ENCODE measurements around the gene WNT5B.
"Not testable (repeated sequence)": the region's sequence is repeated elsewhere in the genome, so short reads cannot be mapped to it uniquely, and the experiment has no call there.

Gene WNT5B

DNA sequence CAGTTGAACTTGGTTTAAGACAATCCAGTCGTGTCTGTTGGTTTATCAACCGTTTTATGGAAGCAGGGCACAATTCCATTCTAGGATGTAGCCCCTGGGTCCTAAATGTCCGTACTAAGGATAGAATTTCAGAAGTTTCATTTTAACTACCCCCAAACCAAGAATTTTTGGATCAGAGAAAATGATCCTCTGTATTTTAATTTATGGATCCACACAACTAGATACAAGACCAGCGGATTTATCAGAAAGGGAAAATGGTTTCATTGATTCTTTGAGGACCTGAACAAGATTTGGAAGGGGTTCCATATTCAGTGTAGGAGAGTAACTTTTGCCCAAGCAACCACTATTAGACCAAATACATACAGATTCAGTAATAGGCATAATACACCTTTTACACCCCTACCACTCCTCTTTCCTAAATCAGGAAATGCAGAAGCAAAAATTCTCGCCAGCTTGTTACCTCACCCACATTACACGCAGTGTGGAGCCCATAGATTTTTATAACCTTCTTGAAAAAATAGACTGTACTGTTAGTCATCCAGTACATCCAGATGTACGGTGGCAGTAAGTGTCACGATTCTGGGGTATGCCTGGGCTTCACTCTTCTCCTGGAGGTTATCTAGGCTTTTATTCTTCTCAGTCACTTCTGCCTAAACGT, 33.2 kb upstream of the WNT5B start:
- no peak for DNase-seq (ENCODE audit: low read depth in 1 of 2, low spot score in 1 of 2)

- DNase-seq (ENCODE audit: low read depth in 1 of 2, low spot score in 1 of 2): no peak
These were observed 30.3 kb upstream of the WNT5B start for GRCh38 chr12:1598757-1599156.

GRCh38 chr12:1602706-1603105, 26.3 kb upstream of the WNT5B start:
- not testable (repeated sequence) for DNase-seq (ENCODE audit: low read depth in 1 of 2, low spot score in 1 of 2)

- no peak for DNase-seq (ENCODE audit: low read depth in 1 of 2, low spot score in 1 of 2)
These were observed 25.6 kb upstream of the WNT5B start for GRCh38 chr12:1603269-1603993.

- no peak for DNase-seq (ENCODE audit: low read depth in 1 of 2, low spot score in 1 of 2)
These were observed 24.6 kb upstream of the WNT5B start for GRCh38 chr12:1604464-1604863.

DNA sequence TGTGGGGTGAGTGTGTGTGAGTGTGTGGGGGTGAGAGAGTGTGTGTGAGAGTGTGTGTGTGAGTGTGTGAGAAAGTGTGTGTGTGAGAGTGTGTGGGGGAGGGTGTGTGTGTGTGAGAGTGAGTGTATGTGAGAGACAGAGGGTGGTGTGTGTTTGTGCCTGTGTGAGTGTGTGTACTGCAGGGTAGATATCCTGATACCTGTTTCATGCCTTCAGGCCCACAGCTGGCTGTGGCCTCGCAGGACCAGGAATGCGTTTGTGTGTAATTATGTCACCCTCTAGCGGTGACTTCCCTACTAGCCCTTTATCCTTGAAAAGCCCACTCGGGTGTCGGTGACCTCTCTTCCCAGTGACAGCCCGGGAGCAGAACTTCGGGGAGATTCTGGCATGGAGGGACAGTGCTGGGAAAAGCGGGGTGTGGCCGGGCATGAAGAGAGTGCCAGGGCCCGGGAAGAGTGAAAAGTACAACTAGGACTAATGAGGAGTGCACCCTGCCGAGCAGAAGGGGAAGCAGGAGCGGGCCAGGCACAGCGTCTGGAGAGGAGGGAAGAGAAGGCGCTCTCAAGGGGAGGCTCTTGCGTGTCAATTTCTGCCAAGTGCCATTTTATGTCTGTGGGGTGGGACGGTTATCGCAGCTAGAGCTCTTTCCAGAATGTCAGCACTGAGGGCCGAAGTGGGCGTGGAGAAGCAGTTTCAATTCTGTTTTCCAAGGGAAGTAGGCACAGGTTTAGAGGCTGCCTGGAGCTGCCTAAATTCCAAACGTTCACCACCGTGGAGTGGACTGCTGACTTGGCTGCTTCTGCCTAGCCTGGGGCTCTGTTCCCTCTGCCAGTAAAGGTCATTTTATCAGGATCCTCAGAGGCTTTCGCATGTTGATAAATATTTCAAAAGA, 23.7 kb upstream of the WNT5B start:
- DNase-seq (ENCODE audit: low read depth in 1 of 2, low spot score in 1 of 2): no peak

GRCh38 chr12:1606021-1606622, 22.9 kb upstream of the WNT5B start:
- DNase-seq (ENCODE audit: low read depth in 1 of 2, low spot score in 1 of 2): peak; percentile 28 to 72

- no peak for DNase-seq (ENCODE audit: low read depth in 1 of 2, low spot score in 1 of 2)
These were observed 20.9 kb upstream of the WNT5B start for GRCh38 chr12:1607940-1608712.

- no peak for DNase-seq (ENCODE audit: low read depth in 1 of 2, low spot score in 1 of 2)
These were observed 20.3 kb upstream of the WNT5B start for GRCh38 chr12:1608713-1609119.

DNA sequence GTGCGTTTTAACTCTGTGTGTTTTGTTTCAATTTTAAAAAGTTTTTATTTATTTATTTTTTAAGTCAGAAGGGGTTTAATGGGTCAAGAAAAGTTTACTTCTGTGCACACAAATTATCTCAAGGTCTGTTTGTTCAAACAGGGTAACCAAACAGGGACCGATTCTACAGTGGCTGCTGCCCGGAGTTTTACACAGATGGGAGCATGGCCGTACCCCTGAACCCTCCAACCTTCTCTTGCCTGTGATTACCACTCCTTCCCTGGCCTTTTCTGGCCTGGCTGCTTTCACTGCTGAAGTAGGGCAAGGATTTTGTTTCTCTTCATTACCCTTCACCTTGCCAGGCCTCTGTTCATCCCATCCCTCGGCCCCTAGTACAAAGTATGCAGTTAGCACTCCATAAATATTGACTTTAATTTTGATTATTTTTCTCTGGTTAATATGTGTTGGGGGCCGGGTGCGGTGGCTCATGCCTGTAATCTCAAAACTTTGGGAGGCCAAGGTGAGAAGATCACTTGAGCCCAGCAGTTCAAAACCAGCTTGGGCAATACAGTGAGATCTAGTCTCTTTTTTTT, 18.9 kb upstream of the WNT5B start:
- no peak for DNase-seq (ENCODE audit: low read depth in 1 of 2, low spot score in 1 of 2)

DNA sequence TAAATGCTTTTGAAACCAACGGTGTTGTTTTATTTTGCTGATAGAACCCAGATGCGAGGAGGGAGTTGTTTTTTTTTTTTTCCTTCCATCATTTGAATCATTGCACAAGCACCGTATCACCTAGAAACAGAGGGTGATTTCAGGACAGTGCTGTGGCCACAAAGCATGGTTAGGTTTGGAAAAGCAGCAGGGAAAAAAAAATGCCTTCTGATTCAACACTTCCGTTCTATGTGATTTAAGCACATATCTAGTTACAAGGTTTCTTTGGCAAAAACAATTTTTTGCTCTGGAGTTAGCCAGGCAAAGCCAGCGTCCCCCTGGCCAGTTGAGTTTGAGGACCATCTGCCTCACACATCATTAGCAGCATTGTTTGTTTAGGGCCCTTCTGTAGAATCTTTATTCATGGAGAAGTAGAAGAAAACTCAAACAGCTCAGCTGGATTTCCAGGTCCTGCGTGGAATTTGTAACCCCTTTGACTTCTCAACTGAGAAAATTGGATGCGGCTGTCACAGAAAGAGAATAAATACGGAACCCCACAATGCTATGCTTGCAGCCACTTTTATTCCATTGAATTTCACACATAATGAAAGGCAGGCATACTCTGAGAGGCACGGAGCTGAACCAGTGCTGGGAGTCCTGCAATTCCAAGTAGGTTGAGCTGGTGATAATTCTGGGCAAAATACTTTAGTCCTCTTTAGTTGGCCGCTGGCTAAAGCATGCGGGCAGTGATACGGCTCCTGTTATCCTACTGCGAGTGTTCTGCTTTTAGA, 17.0 kb upstream of the WNT5B start:
- DNase-seq (ENCODE audit: low read depth in 1 of 2, low spot score in 1 of 2): no peak

GRCh38 chr12:1613860-1614259, 15.2 kb upstream of the WNT5B start:
- no peak for DNase-seq (ENCODE audit: low read depth in 1 of 2, low spot score in 1 of 2)

GRCh38 chr12:1614360-1614759, 14.7 kb upstream of the WNT5B start:
- DNase-seq (ENCODE audit: low read depth in 1 of 2, low spot score in 1 of 2): no peak

GRCh38 chr12:1616233-1617066, 12.6 kb upstream of the WNT5B start:
- DNase-seq (ENCODE audit: low read depth in 1 of 2, low spot score in 1 of 2): no peak

- no peak for DNase-seq (ENCODE audit: low read depth in 1 of 2, low spot score in 1 of 2)
These were observed 10.5 kb upstream of the WNT5B start for GRCh38 chr12:1618489-1618888.

DNA sequence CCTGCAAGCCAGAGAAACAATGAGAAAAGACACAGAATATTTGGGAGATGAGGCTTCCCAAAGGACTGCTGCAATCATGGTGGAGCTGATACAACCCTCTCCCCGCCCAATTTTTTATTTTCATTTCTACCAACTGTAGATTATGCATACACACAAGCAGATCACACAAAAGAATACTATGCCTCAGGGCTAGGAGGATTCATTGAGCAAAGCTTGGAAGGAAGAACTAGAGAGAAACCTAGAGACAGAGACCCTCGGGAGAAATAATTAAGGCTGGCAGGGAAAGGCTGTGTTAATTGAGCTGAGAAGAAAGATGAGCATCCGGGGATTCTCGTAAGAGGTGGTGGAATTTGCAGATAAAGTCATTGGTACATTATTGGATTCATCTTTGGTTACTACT, 9.9 kb upstream of the WNT5B start:
- no peak for DNase-seq (ENCODE audit: low read depth in 1 of 2, low spot score in 1 of 2)

GRCh38 chr12:1619587-1619986, 9.4 kb upstream of the WNT5B start:
- no peak for DNase-seq (ENCODE audit: low read depth in 1 of 2, low spot score in 1 of 2)

DNA sequence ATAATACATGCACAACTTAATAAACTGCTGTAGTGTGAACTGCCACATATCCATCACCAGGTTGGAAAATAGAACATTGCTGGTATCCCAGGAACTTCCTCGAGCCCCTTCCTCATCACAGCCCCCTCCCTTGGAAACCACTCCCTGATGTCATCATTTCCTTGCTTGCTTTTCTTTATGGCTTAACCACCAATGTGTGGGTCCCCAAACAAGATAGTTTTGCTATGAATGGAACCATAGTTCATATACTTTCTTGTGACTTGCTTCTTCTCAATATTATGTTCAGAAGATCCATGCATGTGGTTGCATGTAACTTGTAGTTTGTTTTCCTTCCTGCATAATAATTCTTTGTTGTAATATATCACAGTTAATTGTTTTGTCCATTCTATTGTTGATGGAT, 8.9 kb upstream of the WNT5B start:
- DNase-seq (ENCODE audit: low read depth in 1 of 2, low spot score in 1 of 2): no peak

- no peak for DNase-seq (ENCODE audit: low read depth in 1 of 2, low spot score in 1 of 2)
These were observed 6.6 kb upstream of the WNT5B start for GRCh38 chr12:1622406-1622805.
